NCI-H128 (cell line): ENCODE results near the gene PLXNA1.

Experiments
- DNase-seq: peaks from one replicate; lab custom pipeline; 2025; ENCODE audit not compliant: unreplicated experiment; lab: John Stamatoyannopoulos, UW

PLXNA1 gene

DNA sequence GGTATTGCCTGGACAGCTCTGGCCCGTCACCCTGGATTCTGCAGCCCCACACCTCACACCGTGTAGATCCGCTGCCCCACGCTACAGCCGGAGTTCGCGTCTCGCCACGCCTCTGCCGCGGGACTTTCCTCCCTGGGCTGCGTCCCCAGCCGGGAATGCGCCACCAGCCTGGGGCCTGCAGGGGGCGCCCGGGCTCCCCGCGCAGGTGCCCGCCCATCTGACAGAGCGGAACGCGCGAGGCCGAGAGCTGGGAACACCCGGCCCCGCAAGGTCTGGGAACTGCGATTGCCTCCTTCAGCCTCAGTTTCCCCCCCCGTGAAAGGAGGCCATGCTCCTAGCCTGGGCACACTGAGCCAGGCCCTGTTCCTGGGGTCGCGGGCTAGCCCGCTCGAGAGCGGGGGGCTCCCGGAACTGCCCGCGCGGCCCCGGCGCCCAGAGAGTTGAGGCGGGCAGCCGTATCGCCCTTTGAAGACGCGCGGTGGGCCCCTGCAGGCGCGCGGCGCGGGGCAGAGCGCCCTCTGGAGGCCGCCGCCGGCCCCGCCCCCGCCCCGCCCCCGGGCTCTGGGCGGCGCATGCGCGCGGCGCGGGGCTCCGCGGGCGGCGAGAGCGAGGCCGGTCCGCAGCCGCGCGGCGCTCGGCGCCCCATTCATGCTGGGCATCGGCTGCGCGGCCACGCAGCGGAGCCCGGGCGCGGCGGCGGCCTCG is at the start of gene PLXNA1:
TSS of gene PLXNA1 (plus strand) at position 645 of the 705 bp plus-strand sequence. CDS start 5,479 bp downstream, outside the sequence.
- peak; percentile 42 for DNase-seq

DNA sequence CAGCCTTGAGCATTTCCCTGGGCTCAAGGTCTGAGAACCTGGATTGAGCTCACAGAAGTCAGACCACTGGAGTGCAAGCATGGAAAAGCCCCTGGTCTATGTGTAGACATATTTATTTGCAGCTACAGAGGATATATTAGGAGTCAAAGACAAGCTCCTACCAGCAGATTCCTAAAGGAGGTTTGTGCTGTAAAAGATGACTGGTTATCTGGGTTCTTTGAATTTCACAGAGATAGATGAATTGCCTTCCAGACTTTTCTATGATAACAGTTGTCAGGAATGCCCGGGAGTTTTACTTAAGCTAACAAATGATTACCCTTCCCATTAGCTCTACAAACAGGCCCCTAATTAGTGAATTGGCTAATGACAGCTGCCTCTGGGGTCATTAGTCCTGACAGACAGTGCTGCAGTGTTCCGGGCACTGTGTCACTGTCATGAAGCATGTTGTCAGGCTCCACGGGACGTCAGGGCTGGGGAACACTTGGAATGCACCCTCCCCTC is 48.8 kb upstream of the PLXNA1 start:
- no peak for DNase-seq

DNA sequence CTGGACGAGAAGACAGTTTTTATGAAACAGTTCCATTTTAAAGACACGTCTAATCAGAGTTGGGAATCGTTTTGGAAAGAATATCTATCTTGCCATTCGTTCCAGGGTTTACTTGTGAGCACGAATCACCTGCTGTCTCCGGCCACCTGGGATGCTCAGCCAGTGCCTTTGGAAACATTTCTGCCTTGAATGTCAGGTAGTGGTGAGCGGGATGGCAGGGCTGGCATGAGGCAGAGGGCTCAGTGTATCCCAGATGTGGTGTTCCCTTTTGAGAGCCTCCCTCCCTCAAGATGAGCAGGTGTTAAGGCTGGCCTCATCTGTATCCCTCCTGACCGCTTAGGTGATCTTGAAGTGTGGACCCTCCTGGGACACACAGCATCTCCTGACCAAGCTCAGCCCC is 47.9 kb upstream of the PLXNA1 start:
- DNase-seq = no peak

DNA sequence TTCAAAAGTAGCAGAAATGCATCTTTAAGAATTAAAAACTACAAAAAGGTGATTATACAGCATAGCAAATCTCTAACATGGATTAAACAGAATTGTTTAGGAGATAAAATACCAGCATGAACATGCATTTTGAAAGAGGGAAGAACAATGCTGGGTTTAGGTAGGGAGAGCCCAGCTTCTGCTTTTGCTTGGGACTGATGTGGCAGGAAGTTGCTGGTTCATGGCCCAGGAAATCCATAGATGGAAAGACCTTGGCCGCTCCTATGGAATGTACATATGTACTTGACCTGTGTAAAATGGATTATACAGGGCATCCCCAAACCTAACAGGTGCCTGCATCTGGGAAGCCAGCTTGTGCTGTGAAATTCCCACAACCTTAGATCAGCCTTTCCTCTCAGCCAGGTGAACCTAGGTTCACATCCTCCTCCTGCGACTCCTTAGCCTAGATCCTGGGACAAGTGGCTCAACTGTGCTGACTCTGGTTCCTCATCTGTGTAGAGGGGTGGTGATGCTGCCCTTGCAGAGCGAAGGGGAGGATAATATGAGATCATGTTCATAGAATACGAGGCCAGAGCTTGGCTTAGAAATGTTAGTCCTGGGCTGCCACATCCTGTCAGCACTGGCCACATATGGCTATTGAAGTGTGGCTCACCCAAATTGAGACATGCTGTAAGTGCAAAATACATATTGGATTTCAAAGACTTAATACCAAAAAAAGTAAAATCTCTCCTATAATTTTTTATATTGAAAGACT is 47.0 kb upstream of the PLXNA1 start:
- DNase-seq = no peak

DNA sequence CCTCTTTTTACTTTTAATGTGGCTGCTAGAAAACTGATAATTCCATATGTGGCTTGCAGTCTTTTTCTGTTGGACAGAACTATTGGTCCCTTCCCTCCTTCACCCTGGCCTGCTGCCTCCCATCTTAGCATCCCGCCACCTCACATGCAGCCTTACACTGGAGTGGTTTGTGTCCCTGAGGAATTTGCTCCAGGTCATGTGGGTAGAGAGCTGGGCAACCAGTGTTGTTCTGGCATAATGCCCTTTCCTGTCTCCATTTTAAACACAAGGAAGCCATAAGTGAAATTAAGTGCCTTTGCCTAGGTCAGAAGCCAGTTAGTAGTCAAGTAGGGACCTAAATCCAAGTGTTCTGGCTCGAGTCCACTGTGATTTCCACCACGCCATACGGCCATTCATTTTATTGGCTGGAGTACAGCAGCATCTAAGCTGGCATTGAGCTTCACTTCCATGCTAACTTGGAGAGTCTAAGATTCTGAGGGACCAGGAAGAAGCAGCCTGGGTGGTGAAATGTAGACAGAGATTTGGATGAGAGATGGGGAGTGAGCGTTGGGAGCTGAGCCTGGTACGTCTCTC is 46.0 kb upstream of the PLXNA1 start:
- no peak for DNase-seq

DNA sequence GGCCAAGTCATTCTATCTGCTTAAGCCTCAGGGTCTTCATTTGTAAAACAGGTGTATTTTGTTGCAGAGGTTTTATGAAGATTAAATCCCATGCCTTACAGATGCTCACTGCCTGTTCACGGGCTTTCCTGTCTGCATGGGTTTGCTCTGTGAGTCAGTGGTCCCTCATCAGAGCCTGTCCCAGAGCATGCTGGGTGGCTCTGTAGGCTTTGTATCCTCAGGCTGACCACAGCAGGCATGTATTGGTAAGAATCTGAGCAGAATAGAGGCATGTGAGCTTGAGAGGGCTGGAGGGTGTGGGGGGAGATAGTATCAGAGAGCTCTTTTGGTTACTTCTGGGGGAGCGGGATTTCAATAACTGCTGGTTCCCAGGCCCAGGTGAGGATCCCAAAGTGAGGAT is 45.4 kb upstream of the PLXNA1 start:
- DNase-seq = no peak

DNA sequence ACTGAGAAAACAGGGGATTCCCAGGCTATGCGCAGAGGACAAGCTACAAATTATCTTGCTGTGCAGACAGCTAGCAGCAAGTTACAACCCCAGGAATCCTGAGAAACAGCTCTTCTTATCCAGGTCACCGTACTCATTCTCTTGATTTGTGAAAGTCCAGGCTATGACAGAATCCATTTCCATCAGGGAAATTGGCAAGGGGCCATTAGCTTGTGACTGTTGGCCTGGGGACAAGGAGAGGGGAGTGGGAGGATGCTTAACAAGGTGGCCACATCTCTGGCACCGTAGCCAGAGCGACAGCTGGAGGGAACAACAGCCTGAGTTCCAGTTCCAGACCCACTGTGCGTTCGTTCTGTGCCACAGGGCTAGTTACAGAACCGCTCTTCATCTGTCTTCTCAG is 44.9 kb upstream of the PLXNA1 start:
- no peak for DNase-seq

DNA sequence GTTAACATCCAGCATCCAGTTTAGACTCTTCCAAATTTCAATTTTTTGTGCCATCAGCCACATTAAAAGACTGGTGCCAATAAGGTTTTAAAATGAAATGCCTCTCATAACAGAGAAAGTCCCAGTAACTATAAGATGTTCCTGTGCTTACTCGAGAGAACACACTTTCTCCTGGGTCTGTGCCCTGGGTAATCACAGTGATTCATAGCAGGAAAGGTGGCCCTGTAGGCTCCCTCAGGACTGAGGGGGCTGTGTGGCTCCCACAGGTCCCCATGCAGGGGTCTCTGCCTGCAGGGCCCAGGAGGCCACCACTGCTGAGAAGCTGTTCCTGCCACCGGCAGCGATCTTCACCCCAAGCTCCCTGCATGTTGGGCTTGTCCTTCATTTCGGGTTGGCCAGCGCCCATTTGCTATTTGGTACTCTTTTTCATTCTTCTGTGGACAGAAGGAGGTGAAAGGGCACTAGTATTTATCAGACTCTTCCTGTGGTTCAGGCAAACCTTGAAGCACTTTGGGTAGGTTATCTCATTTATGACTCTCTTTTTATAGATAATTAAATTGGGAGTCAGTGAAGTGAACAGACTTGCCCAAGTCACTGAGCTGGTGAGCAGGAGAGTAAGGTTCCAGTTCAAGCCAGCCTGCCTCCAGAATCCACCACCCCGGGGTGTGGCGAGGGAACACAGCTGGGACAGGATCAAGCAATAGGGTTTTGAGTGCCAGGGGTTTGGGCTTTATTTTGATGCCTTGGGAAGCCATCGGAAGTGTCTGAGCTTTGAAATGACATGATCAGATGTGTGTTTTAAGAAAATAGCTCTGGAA is 44.2 kb upstream of the PLXNA1 start:
- no peak for DNase-seq

DNA sequence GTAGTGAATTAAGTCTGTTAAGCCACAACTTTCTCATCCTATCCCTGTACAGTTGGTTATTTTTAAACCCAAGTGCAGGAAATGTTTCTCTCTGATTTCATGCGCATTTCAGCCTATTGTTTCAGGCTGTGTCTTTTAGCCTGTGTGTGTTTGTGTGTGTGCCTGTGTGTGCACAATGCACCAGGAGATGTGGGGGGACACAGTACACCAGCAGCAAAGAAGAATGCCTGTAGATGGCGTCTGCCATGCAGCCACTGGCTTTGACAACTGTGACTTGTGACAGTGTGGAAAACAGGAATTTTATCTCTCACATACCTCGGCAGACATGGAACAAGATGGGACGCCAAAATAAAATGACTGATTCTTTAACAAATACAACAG is 43.6 kb upstream of the PLXNA1 start:
- no peak for DNase-seq

DNA sequence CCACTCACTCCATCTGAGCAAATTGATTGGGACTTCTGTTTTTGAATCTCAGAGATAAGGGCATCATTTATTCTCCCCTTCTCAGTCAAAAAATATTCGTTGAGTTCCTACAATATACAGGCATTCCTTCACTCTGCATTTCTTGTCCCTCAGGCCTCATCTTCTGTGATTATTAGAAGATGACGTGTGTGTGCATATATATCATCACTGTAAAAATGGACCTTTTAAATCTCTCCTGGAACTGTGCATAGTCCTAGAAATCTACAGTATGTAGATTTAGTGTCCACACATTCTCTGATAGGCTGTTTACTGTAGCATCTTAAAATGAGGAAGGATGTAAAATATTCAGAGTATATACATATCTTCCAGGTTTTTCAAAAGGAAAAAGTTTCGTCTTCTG is 43.2 kb upstream of the PLXNA1 start:
- no peak for DNase-seq

DNA sequence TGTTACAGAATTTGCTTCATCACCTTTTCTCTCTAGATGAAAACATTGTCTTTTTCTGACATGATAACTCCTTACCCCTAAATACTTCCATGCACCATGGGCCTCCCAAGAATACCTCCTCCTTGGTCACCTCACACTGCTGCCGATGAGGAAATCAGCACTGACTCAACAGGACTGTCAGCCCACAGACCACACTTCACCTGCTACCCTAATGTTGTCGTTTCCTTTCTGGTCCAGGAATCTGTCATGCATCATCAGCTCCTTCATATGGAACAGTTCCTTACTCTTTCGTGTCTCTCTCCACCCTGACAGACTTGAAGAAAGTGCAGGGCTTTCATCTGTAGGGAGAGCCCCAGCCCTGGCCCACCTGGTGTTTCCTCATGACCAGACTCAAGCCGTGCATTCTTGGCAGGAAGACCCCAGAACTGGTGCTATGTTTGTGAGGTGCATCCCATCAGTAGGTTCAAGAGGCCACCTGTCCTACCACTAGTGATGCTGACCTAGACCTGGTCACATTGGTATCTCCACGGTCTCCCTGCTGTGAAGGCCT is 41.1 kb upstream of the PLXNA1 start:
- no peak for DNase-seq

DNA sequence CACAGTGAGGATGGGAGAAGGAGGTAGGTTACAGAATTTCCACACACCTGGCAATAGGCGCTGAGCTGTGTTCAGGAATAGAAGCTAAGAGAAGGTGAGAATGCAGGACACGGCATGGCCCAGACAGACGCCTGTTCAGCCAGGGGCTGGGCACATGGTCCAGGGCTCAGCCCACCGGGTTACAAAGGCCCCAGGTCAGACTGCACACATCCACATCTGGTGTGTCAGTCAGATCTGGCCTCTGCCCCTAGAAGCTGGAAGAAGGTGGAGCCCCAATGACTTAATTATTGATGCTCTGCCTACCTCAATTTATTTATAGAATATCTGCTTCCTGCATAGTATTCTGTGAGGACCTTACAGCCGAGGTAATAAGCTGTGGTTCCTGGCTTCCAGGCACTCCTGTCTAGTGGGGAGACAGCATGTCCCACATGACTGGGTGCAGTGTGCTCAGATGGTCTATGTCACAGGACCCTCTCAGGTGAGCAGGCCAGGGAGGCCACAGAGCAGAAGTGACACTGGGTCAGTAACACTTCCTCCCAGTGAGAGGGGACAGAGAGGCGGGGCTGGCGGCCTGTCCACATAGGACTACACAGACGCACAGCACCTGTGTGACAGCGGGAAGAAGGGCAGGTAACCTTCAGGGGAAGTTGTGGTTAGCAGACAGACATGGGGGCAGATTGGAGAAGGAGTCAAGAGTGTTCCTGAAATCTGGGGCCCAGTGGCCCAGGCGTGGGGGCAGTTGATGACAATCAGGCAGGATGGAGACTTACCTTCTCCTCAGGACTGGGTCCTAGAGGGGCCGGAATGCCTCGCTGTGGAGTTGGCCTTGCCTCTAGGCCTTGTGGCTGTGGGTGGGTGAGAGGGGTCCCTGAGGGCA is 38.6 kb upstream of the PLXNA1 start:
- DNase-seq = no peak

DNA sequence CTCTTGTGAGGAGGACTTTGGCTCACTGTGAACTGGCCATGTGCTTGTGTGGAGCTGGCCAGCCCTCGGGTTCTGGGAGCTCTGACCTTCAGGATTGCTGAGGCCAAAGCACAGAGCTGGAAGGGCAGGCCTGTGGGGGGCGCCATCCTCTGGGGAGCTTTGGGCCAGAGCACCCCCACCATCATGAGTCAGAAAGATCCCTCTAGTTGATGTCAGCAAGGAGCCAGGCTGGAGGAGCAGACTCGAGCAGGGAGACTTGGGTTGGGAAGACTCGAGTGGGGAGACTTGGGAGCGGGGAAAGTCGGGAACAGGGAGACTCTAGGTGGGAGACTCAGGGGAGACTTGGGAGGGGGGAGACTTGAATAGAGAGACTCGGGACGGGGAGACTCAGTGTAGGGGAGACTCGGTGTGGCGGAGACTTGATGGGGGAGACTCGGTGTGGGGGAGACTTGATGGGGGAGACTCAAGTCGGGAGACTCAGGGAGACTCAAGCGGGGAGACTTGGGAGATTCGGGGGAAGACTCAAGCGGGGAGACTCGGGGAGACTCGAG is 37.7 kb upstream of the PLXNA1 start:
- no peak for DNase-seq

DNA sequence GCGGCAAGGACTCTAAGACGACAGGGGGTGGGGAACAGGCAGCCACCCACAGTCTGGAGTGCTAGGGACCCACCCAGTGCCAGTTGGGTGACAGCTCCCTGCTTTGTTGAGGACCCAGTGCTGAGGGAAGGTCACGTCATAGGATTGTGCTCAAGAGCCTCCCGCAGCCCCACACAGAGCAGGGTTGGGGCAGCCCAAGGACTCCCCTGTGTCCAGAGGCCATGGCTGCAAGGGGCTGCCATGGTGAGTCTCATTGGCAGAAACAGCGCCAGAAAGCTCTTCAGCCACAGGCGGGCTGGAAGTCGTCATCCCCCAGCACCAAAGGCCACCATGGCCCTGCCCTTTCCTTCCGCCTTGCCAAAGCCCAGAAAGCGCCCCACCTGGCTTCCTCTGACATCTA is 37.0 kb upstream of the PLXNA1 start:
- no peak for DNase-seq

DNA sequence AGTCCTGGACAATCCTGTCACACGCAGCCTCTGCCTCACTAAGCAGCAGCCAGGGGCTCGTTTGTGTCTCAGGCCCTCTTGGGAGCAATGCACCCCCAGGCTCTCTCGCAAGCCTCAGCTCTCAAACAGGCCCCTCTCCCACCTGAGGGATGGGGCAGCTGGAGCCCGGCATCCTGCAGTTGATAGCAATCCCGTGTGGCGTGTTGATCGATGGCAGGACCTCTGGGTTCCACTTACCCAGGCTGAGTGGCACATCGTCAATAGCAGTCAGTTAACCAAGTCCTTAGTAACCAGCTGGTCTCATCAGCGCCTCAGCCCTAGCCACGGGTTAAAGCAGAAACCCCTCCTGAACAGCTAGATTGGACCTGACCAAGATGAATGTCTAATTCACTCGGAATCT is 36.5 kb upstream of the PLXNA1 start:
- DNase-seq = no peak

DNA sequence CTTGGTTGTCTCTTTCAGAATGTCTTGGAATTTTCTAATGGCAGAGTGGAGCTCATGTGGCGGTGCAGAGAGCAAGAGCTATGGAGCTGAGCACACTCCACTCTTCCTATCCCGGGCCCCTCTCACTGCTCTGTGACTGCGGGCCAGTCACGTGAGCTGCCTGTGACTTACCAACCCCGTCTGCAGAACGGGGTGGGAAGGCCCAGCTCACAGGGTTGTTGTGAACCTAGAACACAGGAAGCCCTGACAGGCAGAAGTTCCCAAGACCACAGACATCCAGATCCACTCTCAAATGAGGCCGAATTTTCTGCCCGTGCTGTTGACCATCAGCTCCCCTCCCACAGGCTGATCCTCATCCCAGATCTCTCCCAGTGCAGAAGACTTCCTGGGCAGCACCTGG is 35.5 kb upstream of the PLXNA1 start:
- DNase-seq = no peak

DNA sequence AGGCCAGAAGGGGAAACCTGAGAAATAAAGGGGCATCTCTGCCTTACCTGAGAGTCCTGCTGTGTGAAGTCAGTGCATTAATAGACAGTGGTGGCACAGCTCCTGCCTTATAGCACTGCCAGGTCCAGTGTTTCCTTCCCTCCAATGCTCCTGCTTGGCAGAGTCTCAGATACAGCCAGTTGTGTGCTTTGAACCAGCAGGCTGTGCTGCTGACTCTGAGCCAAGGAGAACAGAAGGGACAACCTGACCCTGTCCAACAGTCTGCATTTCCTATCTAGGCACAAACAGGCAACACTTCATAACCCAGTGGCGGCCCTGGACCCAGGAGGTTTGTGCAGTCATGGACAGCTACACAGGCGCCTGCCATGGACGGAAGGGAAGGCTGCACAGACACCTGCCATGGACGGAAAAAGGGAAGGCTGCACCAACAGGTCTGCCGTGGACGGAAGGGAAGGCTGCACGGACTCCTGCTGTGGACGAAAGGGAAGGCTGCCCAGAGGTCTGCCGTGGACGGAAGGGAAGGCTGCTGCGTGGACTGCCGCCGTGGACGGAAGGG is 33.9 kb upstream of the PLXNA1 start:
- no peak for DNase-seq

DNA sequence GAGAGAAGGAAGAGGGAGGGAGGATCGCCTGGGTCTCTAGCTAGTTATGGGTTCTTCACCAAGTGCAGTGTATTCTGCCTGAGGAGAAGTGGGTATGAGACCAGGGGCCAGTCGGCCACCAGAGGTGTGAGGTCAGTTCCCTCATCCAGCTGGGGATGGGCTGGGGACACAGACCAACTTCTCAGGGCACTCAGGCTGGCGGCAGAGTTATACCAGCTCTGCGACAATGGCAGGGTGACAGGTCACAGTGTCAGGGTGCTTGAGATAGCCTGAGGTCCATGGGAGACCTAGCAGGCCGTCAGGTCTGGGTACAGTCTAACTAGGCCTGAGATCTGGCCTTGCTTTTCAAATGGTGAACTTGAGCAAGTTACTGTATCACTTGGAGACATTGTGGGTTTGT is 31.4 kb upstream of the PLXNA1 start:
- no peak for DNase-seq

DNA sequence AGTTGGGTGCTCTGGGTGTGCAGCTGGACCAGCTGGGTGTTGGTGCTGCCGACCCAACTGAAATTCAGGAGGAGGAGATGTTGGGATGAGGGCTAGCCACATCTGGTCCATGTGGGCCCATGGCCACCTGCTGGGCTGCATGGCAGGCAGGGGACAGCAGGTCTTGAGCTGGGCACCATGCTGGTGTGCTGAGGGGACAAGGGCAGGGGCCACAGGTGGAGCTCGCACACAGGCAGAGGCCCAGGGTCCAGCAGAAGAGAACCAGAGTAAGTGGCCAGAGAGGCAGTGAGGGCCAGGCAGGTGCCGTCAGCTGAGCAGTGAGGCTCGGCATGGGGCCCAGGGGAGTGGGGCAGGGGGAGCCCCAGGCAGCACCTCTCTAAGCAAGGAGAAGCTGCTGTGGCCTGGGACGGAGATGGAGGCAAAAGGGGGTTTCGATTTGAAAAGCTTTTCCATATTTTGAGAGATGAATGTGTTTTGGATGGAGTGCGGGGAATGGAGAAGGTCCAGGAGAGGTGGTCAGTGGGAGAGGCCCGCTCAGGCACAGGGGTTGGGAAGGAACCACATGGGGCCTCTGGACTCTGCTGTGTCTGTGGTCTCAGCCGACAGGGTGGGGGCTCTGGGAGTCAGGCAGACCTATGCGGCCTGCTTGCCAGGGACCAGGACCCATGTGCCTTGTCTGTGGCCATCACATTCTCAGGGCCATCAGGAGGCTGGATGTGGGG is 30.5 kb upstream of the PLXNA1 start:
- no peak for DNase-seq
